SK-N-SH treated with all-trans-retinoic acid at 6 μM for 48 hours (cell line): ENCODE results near the gene SNRK.

ENCODE experiments used
- CSDC2 ChIP-seq: fragments of 250-450 bp; sonication (Bioruptor Pico); IDR thresholded peaks from 2 replicates; pipeline ENCODE4 v1.5.0; 2020; ENCODE audit warnings: mild to moderate bottlenecking, moderate library complexity
- ESRRG ChIP-seq: fragments of 250-450 bp; sonication (Bioruptor Pico); IDR thresholded peaks from 2 replicates; pipeline ENCODE4 v1.6.1; 2021; ENCODE audit warnings: mild to moderate bottlenecking
- OSR1 ChIP-seq: fragments of 250-450 bp; sonication (Bioruptor Pico); IDR thresholded peaks from 2 replicates; pipeline ENCODE4 v1.8.0; 2022; ENCODE audit warnings: moderate library complexity, mild to moderate bottlenecking, inconsistent platforms
- PPARA ChIP-seq: fragments of 250-450 bp; sonication (Bioruptor Pico); IDR thresholded peaks from 2 replicates; pipeline ENCODE4 v1.5.0; 2020; ENCODE audit warnings: mild to moderate bottlenecking, borderline replicate concordance
- RARB ChIP-seq: fragments of 250-450 bp; sonication (Bioruptor Pico); IDR thresholded peaks from 2 replicates; pipeline ENCODE4 v1.8.0; 2021; ENCODE audit warnings: mild to moderate bottlenecking, moderate library complexity
- ZFP3 ChIP-seq: fragments of 250-450 bp; sonication (Bioruptor Pico); IDR thresholded peaks from 2 replicates; pipeline ENCODE4 v1.5.0; 2020; ENCODE audit warnings: mild to moderate bottlenecking, moderate library complexity
- ZNF565 ChIP-seq: fragments of 450-650 bp; formaldehyde crosslinking; conservative IDR thresholded peaks from 2 replicates; pipeline ENCODE4 v1.5.0; 2020; ENCODE audit warnings: low read depth, mild to moderate bottlenecking, moderate library complexity
- TF ChIP-seq, protein P1 (sequence below): fragments of 250-450 bp; sonication (Bioruptor Pico); IDR thresholded peaks from 2 replicates; pipeline ENCODE4 v1.8.0; 2020; ENCODE audit warnings: mild to moderate bottlenecking, moderate library complexity, borderline replicate concordance

DNA sequence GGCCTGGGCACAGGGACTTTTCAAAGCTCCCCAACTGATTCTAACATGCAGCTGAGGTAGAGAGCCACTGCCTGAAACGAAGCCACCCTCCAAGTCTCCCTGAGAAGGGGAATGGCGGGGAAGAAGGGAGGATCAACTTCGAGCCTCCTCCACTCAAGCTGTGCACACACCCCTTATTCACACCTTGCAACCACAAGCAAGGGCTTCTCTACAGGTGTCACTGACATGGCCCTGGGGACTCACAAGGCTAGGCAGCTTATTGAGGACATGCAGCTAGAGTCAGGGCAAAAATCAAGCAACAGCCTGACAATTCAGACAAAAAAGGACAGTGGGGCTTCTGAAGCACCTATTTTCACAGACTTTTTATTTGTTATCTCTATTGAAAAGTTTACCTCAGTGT, 85.2 kb downstream of the SNRK start:
- TF ChIP-seq, protein P1, sequence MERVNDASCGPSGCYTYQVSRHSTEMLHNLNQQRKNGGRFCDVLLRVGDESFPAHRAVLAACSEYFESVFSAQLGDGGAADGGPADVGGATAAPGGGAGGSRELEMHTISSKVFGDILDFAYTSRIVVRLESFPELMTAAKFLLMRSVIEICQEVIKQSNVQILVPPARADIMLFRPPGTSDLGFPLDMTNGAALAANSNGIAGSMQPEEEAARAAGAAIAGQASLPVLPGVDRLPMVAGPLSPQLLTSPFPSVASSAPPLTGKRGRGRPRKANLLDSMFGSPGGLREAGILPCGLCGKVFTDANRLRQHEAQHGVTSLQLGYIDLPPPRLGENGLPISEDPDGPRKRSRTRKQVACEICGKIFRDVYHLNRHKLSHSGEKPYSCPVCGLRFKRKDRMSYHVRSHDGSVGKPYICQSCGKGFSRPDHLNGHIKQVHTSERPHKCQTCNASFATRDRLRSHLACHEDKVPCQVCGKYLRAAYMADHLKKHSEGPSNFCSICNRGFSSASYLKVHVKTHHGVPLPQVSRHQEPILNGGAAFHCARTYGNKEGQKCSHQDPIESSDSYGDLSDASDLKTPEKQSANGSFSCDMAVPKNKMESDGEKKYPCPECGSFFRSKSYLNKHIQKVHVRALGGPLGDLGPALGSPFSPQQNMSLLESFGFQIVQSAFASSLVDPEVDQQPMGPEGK (CRISPR knock-in tag): no peak
- TF ChIP-seq OSR1 (CRISPR knock-in tag): no peak
- no peak for TF ChIP-seq CSDC2 (CRISPR knock-in tag)
- no peak for TF ChIP-seq ESRRG (CRISPR knock-in tag)
- no peak for TF ChIP-seq ZFP3 (CRISPR knock-in tag)
- TF ChIP-seq RARB (CRISPR knock-in tag): no peak
- no peak for TF ChIP-seq PPARA (CRISPR knock-in tag)
- no peak for TF ChIP-seq ZNF565 (CRISPR knock-in tag)
